GM10266 (cell line): Measurements from ENCODE around the gene OLFML2A.

ENCODE experiments used
- DNase-seq: peaks from one replicate; pipeline ENCODE4 v3.0.0; 2012; ENCODE audit errors: extremely low spot score
- TF ChIP-seq, protein P1 (sequence below): IDR thresholded peaks from 2 replicates; pipeline ENCODE4 v1.5.1; 2012; ENCODE audit warnings: mild to moderate bottlenecking, low read depth; ENCODE audit not compliant: control insufficient read depth, insufficient read depth; ENCODE audit errors: missing control alignments

OLFML2A gene

DNA sequence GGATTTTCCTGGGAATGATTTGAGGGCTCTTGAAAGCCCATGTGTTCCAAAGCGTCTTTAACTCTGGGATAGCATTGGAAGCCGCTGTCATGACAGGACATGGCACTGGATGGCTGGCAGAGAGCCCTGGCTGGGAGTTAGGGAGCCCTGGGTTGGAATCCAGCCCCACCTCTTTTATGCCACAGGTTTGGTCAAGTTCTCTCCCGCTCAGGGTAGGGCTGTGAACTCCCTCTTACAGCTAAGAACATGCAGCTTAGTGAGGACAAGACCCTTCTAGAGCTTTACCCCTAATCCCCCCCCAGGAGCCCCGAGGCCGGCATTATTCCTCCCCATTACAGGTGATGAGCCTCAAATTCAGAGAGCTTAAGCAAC, 37.2 kb downstream of the OLFML2A start:
- DNase-seq, result no peak
- TF ChIP-seq, protein P1, sequence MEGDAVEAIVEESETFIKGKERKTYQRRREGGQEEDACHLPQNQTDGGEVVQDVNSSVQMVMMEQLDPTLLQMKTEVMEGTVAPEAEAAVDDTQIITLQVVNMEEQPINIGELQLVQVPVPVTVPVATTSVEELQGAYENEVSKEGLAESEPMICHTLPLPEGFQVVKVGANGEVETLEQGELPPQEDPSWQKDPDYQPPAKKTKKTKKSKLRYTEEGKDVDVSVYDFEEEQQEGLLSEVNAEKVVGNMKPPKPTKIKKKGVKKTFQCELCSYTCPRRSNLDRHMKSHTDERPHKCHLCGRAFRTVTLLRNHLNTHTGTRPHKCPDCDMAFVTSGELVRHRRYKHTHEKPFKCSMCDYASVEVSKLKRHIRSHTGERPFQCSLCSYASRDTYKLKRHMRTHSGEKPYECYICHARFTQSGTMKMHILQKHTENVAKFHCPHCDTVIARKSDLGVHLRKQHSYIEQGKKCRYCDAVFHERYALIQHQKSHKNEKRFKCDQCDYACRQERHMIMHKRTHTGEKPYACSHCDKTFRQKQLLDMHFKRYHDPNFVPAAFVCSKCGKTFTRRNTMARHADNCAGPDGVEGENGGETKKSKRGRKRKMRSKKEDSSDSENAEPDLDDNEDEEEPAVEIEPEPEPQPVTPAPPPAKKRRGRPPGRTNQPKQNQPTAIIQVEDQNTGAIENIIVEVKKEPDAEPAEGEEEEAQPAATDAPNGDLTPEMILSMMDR, result no peak

DNA sequence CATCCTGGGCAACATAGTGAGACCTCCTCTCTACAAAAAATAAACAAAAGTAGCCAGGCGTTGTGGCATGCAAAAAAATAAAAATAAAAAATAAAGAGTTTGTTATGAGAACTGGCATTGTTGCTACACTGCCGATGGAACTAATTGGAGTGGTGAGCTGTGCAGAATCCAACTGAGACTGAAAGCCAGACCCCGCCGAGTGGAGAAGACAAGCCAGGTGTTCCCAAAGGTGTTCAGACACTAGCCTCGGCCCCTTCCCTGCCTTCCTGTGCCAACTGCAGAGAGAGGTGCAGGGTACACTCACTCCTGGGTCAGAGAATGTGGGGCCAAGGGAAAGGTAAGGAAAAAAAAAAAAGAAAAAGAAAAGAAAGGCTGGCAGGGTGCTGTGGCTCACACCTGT, 38.7 kb downstream of the OLFML2A start:
- TF ChIP-seq, protein P1, result no peak

DNA sequence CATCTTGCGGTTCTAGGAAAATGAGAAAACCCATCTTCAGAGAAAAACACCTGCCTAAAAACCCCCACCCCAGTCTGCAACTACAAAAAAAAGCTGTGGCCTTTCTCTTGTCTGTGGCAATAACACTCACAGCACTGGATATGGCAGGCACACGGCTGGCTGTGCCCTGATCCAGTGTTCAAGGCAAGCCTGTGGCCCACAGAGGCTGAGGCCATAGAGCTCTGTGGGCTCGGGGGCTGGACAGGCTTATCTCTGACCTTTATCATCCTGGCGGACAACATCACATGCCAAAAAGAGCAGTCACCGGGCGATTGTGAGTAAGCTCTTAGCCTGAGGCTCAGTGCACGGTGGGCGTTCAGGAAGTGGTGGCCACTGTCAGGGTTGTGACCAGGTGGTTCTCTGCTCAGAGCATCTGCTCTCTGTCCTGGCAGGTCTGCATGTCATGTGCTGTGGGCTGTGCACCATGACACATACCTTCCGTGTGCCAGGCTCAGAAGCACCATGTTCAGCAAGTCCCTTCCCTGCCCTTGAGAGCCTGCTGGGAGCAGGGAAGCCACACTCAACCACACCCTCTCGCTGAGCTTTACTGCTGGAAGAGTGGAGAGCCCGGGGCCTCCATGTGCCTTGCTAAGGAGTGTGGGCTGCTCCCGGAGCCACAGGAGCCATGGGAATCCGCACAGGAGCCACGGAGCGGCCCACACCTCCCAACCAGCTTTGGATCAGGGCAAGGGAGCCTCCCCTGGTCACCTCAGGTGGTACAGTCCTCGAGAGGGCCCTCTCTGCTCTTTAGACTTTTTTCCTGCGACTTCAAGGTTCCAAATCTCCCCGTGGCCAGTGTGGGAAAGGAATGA, 41.7 kb downstream of the OLFML2A start:
- DNase-seq, result peak; percentile 58
- TF ChIP-seq, protein P1, result no peak

More for the DNA sequence above, 38.7 kb downstream of the OLFML2A start:
- no peak for DNase-seq

DNA sequence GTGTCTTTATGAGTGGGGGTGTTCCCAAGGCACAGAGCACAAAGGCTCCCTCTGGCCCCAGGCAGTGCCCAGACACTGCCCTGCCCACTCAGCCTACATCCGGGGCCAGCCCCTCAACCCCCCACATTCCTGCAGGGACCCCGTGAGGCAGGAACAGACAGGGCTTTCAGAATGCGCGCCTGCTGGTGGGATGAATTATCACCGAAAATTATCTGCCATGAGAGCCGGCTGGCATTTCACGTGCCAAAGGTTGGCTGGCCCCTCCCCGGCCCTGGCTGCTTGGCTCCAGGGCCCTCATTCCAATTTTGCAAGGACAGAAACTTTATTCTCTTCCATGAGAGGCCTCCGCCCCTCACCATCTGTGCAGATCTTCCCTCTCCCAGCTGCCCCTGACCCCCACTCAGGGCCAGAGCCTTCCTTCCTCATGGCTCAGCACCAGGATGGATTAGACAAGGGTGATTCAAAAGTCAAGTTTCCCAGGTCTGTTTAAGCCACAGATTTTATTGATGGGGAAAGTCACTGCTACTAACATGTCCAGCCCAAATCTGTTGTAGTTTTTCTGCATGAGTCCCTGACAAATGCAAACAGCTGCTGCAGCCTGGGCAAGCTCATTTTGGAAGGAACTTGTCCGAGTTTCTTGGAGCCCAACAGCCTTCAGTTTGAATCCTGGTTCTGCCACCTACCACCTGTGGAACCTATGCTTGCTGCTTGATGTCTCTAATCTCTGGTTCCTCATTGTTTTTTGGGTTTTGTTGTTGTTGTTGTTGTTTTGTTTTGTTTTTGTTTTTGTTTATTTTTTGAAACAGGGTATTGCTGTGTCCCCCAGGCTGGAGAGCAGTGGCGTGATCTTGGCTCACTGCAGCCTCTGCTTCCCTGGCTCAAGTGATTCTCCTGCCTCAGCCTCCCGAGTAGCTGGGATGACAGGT, 44.0 kb downstream of the OLFML2A start:
- no peak for DNase-seq
- TF ChIP-seq, protein P1, result no peak

DNA sequence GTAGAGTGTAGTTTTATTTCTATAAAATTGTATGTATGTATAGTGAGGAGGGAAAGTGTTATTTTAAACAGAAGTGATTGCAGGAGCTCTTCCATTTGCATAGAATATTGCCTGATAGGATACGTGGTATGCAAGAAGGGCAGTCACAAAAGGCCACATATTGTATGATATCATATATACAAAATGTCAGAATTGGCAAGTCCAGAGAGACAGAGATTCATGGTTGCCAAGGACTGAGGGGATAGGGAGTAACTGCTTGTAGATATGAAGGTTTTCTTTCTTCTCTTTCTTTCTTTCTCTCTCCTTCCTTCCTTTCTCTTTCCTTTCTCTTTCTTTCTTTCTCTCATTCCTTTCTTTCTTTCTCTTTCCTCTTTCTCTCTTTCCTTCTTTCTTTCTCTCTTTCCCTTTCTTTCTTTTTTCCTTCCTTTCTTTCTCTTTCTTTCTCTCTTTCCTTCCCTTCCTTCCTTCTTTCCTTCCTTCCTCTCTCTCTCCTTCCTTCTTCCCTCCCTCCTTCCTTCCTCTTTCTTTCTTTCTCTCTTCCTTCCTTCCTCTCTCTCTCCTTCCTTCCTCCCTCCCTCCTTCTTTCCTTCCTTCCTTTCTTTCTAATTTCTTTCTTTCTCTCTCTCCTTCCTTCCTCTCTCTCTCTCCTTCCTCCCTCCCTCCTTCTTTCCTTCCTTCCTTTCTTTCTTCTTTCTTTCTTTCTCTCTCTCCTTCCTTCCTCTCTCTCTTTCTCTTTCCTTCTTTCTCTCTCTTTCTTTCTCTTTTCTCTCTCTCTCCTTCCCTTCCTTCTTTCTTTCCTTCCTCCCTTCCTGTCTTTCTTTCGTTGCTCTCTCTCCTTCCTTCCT, 51.8 kb downstream of the OLFML2A start:
- TF ChIP-seq, protein P1, result no peak
- no peak for DNase-seq

DNA sequence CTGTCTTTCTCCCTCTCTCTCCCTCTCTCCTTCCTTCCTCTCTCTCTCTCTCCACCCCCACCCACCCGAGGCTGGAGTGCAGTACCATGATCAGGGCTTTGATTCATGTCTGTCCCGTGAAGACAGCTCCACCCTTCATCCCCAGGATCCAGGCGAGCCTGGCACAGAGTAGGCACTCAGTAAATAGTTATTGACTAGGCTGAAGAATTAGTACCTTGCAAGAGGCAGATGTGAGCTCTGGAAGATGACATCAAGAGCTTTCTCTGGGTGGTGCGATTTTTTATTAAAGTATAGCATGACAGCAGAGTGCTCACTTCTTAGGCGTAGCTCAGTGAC, 52.4 kb downstream of the OLFML2A start:
- DNase-seq, result no peak
- TF ChIP-seq, protein P1, result no peak
